ENCODE measurements around the gene PTPRM.

DNA sequence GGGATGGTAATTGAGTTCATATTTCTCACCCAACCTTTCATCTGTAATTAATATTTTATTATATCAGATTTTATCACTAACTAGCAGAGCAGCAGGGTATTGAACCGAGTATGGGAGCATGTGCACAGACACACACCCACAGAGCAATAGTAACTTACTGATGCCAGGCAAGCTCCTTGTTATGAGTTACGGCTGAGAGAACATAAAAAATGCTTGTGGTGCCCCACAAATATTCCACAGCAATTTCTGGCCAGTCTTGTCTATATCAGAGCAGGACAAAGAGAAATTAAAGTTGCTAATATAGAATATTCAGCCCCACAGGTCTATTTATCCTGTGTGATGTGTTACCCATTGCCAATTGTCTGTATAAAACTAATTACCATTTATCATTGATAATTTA lies 540.3 kb downstream of the PTPRM start:
- TF ChIP-seq, protein P1, sequence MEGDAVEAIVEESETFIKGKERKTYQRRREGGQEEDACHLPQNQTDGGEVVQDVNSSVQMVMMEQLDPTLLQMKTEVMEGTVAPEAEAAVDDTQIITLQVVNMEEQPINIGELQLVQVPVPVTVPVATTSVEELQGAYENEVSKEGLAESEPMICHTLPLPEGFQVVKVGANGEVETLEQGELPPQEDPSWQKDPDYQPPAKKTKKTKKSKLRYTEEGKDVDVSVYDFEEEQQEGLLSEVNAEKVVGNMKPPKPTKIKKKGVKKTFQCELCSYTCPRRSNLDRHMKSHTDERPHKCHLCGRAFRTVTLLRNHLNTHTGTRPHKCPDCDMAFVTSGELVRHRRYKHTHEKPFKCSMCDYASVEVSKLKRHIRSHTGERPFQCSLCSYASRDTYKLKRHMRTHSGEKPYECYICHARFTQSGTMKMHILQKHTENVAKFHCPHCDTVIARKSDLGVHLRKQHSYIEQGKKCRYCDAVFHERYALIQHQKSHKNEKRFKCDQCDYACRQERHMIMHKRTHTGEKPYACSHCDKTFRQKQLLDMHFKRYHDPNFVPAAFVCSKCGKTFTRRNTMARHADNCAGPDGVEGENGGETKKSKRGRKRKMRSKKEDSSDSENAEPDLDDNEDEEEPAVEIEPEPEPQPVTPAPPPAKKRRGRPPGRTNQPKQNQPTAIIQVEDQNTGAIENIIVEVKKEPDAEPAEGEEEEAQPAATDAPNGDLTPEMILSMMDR (IDR thresholded peaks at IDR 0.05): no peak
- TF ChIP-seq TEAD4 (CRISPR knock-in tag; IDR thresholded peaks at IDR 0.05): no peak
- TF ChIP-seq ETV6 (CRISPR knock-in tag; IDR thresholded peaks at IDR 0.05): no peak
- TF ChIP-seq, protein P2, sequence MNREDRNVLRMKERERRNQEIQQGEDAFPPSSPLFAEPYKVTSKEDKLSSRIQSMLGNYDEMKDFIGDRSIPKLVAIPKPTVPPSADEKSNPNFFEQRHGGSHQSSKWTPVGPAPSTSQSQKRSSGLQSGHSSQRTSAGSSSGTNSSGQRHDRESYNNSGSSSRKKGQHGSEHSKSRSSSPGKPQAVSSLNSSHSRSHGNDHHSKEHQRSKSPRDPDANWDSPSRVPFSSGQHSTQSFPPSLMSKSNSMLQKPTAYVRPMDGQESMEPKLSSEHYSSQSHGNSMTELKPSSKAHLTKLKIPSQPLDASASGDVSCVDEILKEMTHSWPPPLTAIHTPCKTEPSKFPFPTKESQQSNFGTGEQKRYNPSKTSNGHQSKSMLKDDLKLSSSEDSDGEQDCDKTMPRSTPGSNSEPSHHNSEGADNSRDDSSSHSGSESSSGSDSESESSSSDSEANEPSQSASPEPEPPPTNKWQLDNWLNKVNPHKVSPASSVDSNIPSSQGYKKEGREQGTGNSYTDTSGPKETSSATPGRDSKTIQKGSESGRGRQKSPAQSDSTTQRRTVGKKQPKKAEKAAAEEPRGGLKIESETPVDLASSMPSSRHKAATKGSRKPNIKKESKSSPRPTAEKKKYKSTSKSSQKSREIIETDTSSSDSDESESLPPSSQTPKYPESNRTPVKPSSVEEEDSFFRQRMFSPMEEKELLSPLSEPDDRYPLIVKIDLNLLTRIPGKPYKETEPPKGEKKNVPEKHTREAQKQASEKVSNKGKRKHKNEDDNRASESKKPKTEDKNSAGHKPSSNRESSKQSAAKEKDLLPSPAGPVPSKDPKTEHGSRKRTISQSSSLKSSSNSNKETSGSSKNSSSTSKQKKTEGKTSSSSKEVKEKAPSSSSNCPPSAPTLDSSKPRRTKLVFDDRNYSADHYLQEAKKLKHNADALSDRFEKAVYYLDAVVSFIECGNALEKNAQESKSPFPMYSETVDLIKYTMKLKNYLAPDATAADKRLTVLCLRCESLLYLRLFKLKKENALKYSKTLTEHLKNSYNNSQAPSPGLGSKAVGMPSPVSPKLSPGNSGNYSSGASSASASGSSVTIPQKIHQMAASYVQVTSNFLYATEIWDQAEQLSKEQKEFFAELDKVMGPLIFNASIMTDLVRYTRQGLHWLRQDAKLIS (CRISPR knock-in tag; IDR thresholded peaks at IDR 0.05; ENCODE audit: borderline replicate concordance): no peak
- TF ChIP-seq, protein P3, sequence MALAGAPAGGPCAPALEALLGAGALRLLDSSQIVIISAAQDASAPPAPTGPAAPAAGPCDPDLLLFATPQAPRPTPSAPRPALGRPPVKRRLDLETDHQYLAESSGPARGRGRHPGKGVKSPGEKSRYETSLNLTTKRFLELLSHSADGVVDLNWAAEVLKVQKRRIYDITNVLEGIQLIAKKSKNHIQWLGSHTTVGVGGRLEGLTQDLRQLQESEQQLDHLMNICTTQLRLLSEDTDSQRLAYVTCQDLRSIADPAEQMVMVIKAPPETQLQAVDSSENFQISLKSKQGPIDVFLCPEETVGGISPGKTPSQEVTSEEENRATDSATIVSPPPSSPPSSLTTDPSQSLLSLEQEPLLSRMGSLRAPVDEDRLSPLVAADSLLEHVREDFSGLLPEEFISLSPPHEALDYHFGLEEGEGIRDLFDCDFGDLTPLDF (CRISPR knock-in tag; IDR thresholded peaks at IDR 0.05): no peak
